Mesendoderm (in vitro differentiated cells): ENCODE measurements around the gene ZDHHC8.

ENCODE experiments used
- DNase-seq: peaks from one replicate; pipeline ENCODE4 v3.0.0; 2013
- H2AK5ac ChIP-seq: 2 replicates; pipeline ENCODE4 v1.6.1; 2013; ENCODE audit warnings: low read length, inconsistent platforms
- H2BK120ac ChIP-seq: 2 replicates; pipeline ENCODE4 v1.6.1; 2013; ENCODE audit warnings: low read depth, mild to moderate bottlenecking, low read length, moderate library complexity, mixed read lengths
- H2BK15ac ChIP-seq: replicated peaks from 2 replicates; pipeline ENCODE4 v1.6.1; 2013; ENCODE audit warnings: low read depth, mild to moderate bottlenecking, moderate library complexity
- H2BK5ac ChIP-seq: 2 replicates; pipeline ENCODE4 v1.6.1; 2013; ENCODE audit warnings: low read length, inconsistent platforms
- H3K18ac ChIP-seq: 2 replicates; pipeline ENCODE4 v1.6.1; 2013; ENCODE audit warnings: mild to moderate bottlenecking, low read length, mixed read lengths
- H3K23ac ChIP-seq: one replicate; pipeline ENCODE4 v1.6.1; 2013; ENCODE audit warnings: low read length
- H3K27ac ChIP-seq: 2 replicates; pipeline ENCODE4 v1.5.1; 2013; ENCODE audit warnings: low read depth, mild to moderate bottlenecking, inconsistent platforms, low read length, moderate library complexity
- H3K27me3 ChIP-seq: 2 replicates; pipeline ENCODE4 v1.6.1; 2013; ENCODE audit warnings: low read length, control low read depth, mild to moderate bottlenecking, inconsistent platforms; ENCODE audit not compliant: insufficient read depth, poor library complexity
- H3K36me3 ChIP-seq: 2 replicates; pipeline ENCODE4 v1.6.1; 2013; ENCODE audit warnings: low read length, inconsistent platforms; ENCODE audit not compliant: control insufficient read depth, insufficient read depth
- H3K4ac ChIP-seq: one replicate; pipeline ENCODE4 v1.6.1; 2013; ENCODE audit warnings: low read depth, mild to moderate bottlenecking, low read length, moderate library complexity
- H3K4me1 ChIP-seq: 2 replicates; pipeline ENCODE4 v1.6.1; 2013; ENCODE audit warnings: low read depth, low read length, inconsistent platforms; ENCODE audit not compliant: control insufficient read depth
- H3K4me2 ChIP-seq: 2 replicates; pipeline ENCODE4 v1.6.1; 2013; ENCODE audit warnings: low read length
- H3K4me3 ChIP-seq: 2 replicates; pipeline ENCODE4 v1.5.1; 2013; ENCODE audit warnings: mild to moderate bottlenecking, low read length
- H3K56ac ChIP-seq: one replicate; pipeline ENCODE4 v1.6.1; 2013; ENCODE audit warnings: low read length
- H3K79me1 ChIP-seq: 2 replicates; pipeline ENCODE4 v1.6.1; 2013; ENCODE audit warnings: low read length, inconsistent platforms
- H3K79me2 ChIP-seq: 2 replicates; pipeline ENCODE4 v1.6.1; 2013; ENCODE audit warnings: mild to moderate bottlenecking, low read length; ENCODE audit not compliant: control insufficient read depth, insufficient read depth
- H3K9ac ChIP-seq: 2 replicates; pipeline ENCODE4 v1.6.1; 2013; ENCODE audit warnings: low read length, inconsistent platforms
- H4K5ac ChIP-seq: one replicate; pipeline ENCODE4 v1.6.1; 2013; ENCODE audit warnings: low read length
- H4K8ac ChIP-seq: one replicate; pipeline ENCODE4 v1.6.1; 2013; ENCODE audit warnings: low read depth, mild to moderate bottlenecking, control low read depth, low read length, moderate library complexity
- WGBS: extraction: QIAGEN DNeasy Blood & Tissue Kit; methylation state at CpG from one replicate; pipeline ENCODE4 v1.1.7; 2013; ENCODE audit warnings: low lambda C conversion rate, missing lambda C conversion rate; ENCODE audit not compliant: insufficient coverage; ENCODE audit errors: extremely low coverage; 5-methylcytosine and 5-hydroxymethylcytosine counted together

Gene ZDHHC8

GRCh38 chr22:20121856-20122415 lies 9.7 kb upstream of the ZDHHC8 start:
- no peak overlapping the region for H3K4ac ChIP-seq
- no peak overlapping the region for H3K9ac ChIP-seq
- no peak overlapping the region for H3K4me3 ChIP-seq
- H3K79me2 ChIP-seq, result peaks cover 62% of the 10 kb centered on the region
- H2BK15ac ChIP-seq, result no peak overlapping the region
- peaks cover 2% of the 10 kb centered on the region for H3K4me1 ChIP-seq
- H4K8ac ChIP-seq, result no peak overlapping the region
- no peak overlapping the region for H4K5ac ChIP-seq
- no CpG with 5 or more reads among the region's 22 CpGs for whole genome bisulfite sequencing
- DNase-seq, result no peak
- H3K23ac ChIP-seq, result no peak overlapping the region
- H3K18ac ChIP-seq, result no peak overlapping the region
- H2BK5ac ChIP-seq, result no peak overlapping the region
- peaks cover 18% of the 10 kb centered on the region for H3K79me1 ChIP-seq
- no peak overlapping the region for H2AK5ac ChIP-seq
- no peak overlapping the region for H3K4me2 ChIP-seq
- no peaks in the 10 kb centered on the region for H3K27me3 ChIP-seq
- no peak overlapping the region for H2BK120ac ChIP-seq
- no peak overlapping the region for H3K56ac ChIP-seq
- no peak overlapping the region for H3K27ac ChIP-seq
- peaks cover 26% of the 10 kb centered on the region for H3K36me3 ChIP-seq

DNA sequence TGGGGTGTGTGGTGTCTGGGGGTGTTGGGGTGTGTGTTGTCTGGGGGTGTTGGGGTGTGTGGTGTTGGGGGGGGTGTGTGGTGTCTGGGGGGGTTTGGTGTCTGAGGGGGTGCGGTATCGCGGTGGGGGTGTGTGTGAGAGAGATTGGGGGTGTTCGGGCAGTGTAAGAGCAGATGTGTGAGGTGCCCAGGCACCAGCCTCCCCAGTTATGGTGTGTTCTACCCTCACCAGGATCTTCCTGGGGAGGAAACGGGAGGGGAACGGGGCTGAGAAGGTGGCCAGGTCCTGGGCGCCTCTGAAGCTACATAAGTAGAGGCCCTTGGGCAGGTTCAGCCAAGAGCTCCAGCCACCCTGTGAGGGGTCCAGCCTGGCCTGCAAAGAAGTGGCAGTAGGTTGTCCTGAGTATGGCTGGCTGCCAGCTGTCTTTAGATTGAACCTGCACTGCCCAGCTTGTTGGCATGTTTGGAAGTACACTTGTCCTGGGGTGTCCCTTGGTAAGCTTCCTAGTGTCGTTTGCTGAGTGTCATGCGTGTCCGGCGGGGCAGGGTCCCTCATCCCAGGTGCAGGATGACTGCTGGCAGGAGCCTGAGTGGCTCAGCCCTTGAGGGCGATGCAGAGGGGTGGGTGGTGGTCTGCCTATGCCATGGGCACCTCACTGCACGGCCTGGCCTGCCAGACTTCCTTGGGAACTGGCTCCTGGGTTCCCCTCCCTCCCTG lies 8.1 kb upstream of the ZDHHC8 start:
- no peak overlapping the region for H3K27ac ChIP-seq
- no CpG with 5 or more reads among the region's 13 CpGs for WGBS

DNA sequence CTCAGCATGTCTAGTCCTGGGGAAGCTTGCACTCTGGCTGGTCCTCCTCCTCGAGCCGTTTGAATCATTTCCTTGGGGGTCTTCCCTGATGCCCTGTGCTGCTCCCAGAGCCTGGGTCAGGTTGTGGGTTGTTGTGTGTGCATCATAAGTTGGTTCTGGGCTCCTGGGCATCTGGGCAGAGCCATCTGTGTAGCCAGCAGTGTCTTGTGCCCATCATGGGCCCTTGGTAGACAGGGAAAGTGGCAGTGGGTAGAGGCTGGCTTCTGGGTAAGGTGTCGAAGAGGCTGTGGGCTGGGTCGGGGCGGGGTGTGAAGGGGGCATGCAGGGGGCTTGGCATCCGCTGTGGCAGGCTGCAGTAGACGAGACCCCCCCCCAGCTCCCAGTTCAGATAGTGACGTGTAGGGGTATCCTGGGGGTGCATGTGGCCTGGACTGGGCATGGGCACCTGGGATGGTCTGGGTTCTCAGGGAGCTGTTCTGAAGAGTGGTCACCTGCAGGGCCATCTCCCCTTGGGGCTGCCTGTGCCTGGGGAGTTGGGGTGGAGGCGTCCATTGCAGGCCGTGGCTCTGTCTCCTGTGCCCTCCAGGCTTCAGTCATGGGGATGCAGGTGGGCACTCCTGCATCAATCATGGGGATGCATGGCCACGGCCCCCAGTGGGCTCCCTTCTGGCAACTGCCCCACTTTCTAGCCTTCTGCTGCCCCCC lies 7.4 kb upstream of the ZDHHC8 start:
- no peak overlapping the region for H4K8ac ChIP-seq
- H2BK5ac ChIP-seq, result no peak overlapping the region
- no peak overlapping the region for H3K9ac ChIP-seq
- H3K27me3 ChIP-seq, result no peaks in the 10 kb centered on the region
- H3K79me2 ChIP-seq, result peaks cover 45% of the 10 kb centered on the region
- H3K4me3 ChIP-seq, result no peak overlapping the region
- H2AK5ac ChIP-seq, result no peak overlapping the region
- H2BK15ac ChIP-seq, result no peak overlapping the region
- no peak overlapping the region for H4K5ac ChIP-seq
- no peaks in the 10 kb centered on the region for H3K4me1 ChIP-seq
- H3K4me2 ChIP-seq, result no peak overlapping the region
- H3K79me1 ChIP-seq, result peaks cover 16% of the 10 kb centered on the region
- peaks cover 31% of the 10 kb centered on the region for H3K36me3 ChIP-seq
- no peak overlapping the region for H2BK120ac ChIP-seq
- no peak overlapping the region for H3K18ac ChIP-seq
- WGBS, result no CpG with 5 or more reads among the region's 11 CpGs
- H3K4ac ChIP-seq, result no peak overlapping the region
- H3K56ac ChIP-seq, result no peak overlapping the region
- H3K27ac ChIP-seq, result no peak overlapping the region
- DNase-seq, result no peak
- no peak overlapping the region for H3K23ac ChIP-seq

More for the DNA sequence above, 8.1 kb upstream of the ZDHHC8 start:
- H3K18ac ChIP-seq, result no peak overlapping the region
- peaks cover 31% of the 10 kb centered on the region for H3K36me3 ChIP-seq
- H3K4me3 ChIP-seq, result no peak overlapping the region
- H3K9ac ChIP-seq, result no peak overlapping the region
- no peaks in the 10 kb centered on the region for H3K27me3 ChIP-seq
- H2BK5ac ChIP-seq, result no peak overlapping the region
- H3K23ac ChIP-seq, result no peak overlapping the region
- no peak overlapping the region for H2BK120ac ChIP-seq
- no peak overlapping the region for H4K5ac ChIP-seq
- no peak overlapping the region for H3K56ac ChIP-seq
- no peak overlapping the region for H3K4me2 ChIP-seq
- peaks cover 52% of the 10 kb centered on the region for H3K79me2 ChIP-seq
- DNase-seq, result no peak
- no peak overlapping the region for H2AK5ac ChIP-seq
- H3K4ac ChIP-seq, result no peak overlapping the region
- no peak overlapping the region for H2BK15ac ChIP-seq
- H4K8ac ChIP-seq, result no peak overlapping the region
- peaks cover 2% of the 10 kb centered on the region for H3K4me1 ChIP-seq
- peaks cover 18% of the 10 kb centered on the region for H3K79me1 ChIP-seq

GRCh38 chr22:20125201-20126174 lies 6.1 kb upstream of the ZDHHC8 start:
- H3K4me3 ChIP-seq, result no peak overlapping the region
- no peak overlapping the region for H3K4me2 ChIP-seq
- DNase-seq, result no peak
- H2BK120ac ChIP-seq, result no peak overlapping the region
- no peaks in the 10 kb centered on the region for H3K27me3 ChIP-seq
- H3K79me2 ChIP-seq, result peaks cover 33% of the 10 kb centered on the region
- no peak overlapping the region for H2BK15ac ChIP-seq
- no peak overlapping the region for H3K27ac ChIP-seq
- H3K9ac ChIP-seq, result no peak overlapping the region
- no peak overlapping the region for H4K5ac ChIP-seq
- H3K56ac ChIP-seq, result no peak overlapping the region
- no peak overlapping the region for H4K8ac ChIP-seq
- H3K4me1 ChIP-seq, result no peaks in the 10 kb centered on the region
- peaks cover 23% of the 10 kb centered on the region for H3K36me3 ChIP-seq
- no CpG with 5 or more reads among the region's 32 CpGs for WGBS
- no peak overlapping the region for H3K23ac ChIP-seq
- no peak overlapping the region for H2AK5ac ChIP-seq
- H3K4ac ChIP-seq, result no peak overlapping the region
- no peak overlapping the region for H2BK5ac ChIP-seq
- no peak overlapping the region for H3K18ac ChIP-seq
- H3K79me1 ChIP-seq, result peaks cover 12% of the 10 kb centered on the region

DNA sequence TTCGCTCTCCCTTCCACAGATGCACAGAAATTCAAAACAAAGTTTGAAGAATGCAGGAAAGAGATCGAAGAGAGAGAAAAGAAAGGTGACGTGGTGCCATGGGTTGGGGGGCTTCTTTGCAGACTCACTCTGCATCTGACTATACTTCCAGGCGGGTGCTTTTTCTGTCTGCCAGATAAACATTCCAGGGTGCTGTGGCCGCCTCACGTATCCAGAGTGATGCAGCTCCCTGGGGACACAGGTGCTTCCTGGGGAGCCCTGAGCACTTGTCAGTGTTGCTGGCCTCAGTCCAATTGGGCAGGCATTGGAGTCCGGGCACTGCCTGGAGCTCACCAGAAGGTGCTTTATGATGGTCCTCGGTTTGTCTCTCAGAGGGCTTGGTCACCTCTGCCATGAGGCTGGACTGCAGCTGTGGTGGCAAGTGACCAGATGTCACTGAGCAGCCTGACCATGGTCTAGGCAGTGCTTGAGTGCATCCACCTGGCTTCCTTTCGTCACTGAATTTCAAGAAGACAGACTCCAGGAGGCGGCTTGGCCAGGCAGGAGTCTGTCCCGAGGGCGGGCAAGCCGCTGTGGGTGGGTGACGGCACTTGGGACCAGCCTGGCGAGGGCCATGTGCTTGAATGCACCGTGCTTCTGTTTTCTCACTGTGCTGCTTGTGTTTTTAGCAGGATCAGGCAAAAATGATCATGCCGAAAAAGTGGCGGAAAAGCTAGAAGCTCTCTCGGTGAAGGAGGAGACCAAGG lies 5.1 kb upstream of the ZDHHC8 start:
- no peak overlapping the region for H4K8ac ChIP-seq
- no peak overlapping the region for H3K23ac ChIP-seq
- no peak overlapping the region for H2AK5ac ChIP-seq
- no peak overlapping the region for H3K4ac ChIP-seq
- no peak overlapping the region for H3K56ac ChIP-seq
- no peaks in the 10 kb centered on the region for H3K27me3 ChIP-seq
- H3K18ac ChIP-seq, result no peak overlapping the region
- H3K4me3 ChIP-seq, result no peak overlapping the region
- H3K4me2 ChIP-seq, result no peak overlapping the region
- peaks cover 23% of the 10 kb centered on the region for H3K36me3 ChIP-seq
- H2BK15ac ChIP-seq, result no peak overlapping the region
- H3K27ac ChIP-seq, result no peak overlapping the region
- no peak for DNase-seq
- no peak overlapping the region for H2BK5ac ChIP-seq
- H3K4me1 ChIP-seq, result no peaks in the 10 kb centered on the region
- no peak overlapping the region for H3K9ac ChIP-seq
- H3K79me2 ChIP-seq, result peaks cover 24% of the 10 kb centered on the region
- no peak overlapping the region for H2BK120ac ChIP-seq
- no CpG with 5 or more reads among the region's 19 CpGs for WGBS
- no peak overlapping the region for H4K5ac ChIP-seq
- peaks cover 12% of the 10 kb centered on the region for H3K79me1 ChIP-seq
